WERI-Rb-1 (cell line): ENCODE measurements around the gene FEV.

Source experiments
- DNase-seq: peaks from one replicate; pipeline ENCODE4 v3.0.0-alpha.2; 2020
- H3K27ac ChIP-seq: fragments of 250-450 bp; sonication (Bioruptor Pico); 2 replicates; pipeline ENCODE4 v1.5.1; 2020; ENCODE audit warnings: mild to moderate bottlenecking, moderate library complexity
- H3K27me3 ChIP-seq: fragments of 250-450 bp; sonication (Bioruptor Pico); 2 replicates; pipeline ENCODE4 v1.5.1; 2021; ENCODE audit warnings: mild to moderate bottlenecking, low read depth, moderate library complexity; ENCODE audit not compliant: insufficient read depth, severe bottlenecking
- H3K36me3 ChIP-seq: fragments of 250-450 bp; sonication (Bioruptor Pico); 2 replicates; pipeline ENCODE4 v1.5.1; 2020; ENCODE audit warnings: mild to moderate bottlenecking, moderate library complexity
- H3K4me3 ChIP-seq: 2 replicates; pipeline ENCODE4 v1.5.1; 2011; ENCODE audit warnings: low read depth, mild to moderate bottlenecking, control low read depth, low read length
- H3K9me3 ChIP-seq: fragments of 250-450 bp; sonication (Bioruptor Pico); 2 replicates; pipeline ENCODE4 v1.5.1; 2021; ENCODE audit warnings: mild to moderate bottlenecking, moderate library complexity; ENCODE audit not compliant: severe bottlenecking
- CTCF ChIP-seq: IDR thresholded peaks from 2 replicates; pipeline ENCODE4 v1.5.1; 2011; ENCODE audit warnings: low read depth, mild to moderate bottlenecking, control low read depth, inconsistent platforms, low read length

The FEV gene

GRCh38 chr2:218956039-218956438 is 28.9 kb downstream of the FEV start:
- H3K27me3 ChIP-seq = no peaks in the 10 kb centered on the region
- no peak for TF ChIP-seq CTCF
- H3K36me3 ChIP-seq = peaks cover 2% of the 10 kb centered on the region; the same call in 1 of the 2 replicates
- no peaks in the 10 kb centered on the region for H3K9me3 ChIP-seq
- no peak overlapping the region for H3K4me3 ChIP-seq
- DNase-seq = peak; percentile 64
- H3K27ac ChIP-seq = peak overlapping the region; percentile 78

- no peaks in the 10 kb centered on the region for H3K27me3 ChIP-seq
- peak; percentile 59 for DNase-seq
Measured at GRCh38 chr2:218954541-218955300, 30.3 kb downstream of the FEV start.

GRCh38 chr2:218953366-218953954 is 31.5 kb downstream of the FEV start:
- DNase-seq = peak; percentile 34
- no peaks in the 10 kb centered on the region for H3K27me3 ChIP-seq
- H3K4me3 ChIP-seq = no peak overlapping the region
- peak; percentile 46 for TF ChIP-seq CTCF
- no peaks in the 10 kb centered on the region for H3K9me3 ChIP-seq
- peaks cover 2% of the 10 kb centered on the region; the same call in 1 of the 2 replicates for H3K36me3 ChIP-seq
- no peak overlapping the region for H3K27ac ChIP-seq

More at GRCh38 chr2:218954541-218955300, 30.3 kb downstream of the FEV start:
- Histone ChIP-seq H3K4me3 (no peak overlapping the region), H3K36me3 (peaks cover 2% of the 10 kb centered on the region; the same call in 1 of the 2 replicates), H3K9me3 (no peaks in the 10 kb centered on the region), H3K27ac (peak overlapping the region; percentile 78)
- TF ChIP-seq CTCF = no peak

GRCh38 chr2:218952160-218952559 is 32.8 kb downstream of the FEV start:
- no peak overlapping the region for H3K4me3 ChIP-seq
- no peaks in the 10 kb centered on the region for H3K9me3 ChIP-seq
- DNase-seq = no peak
- no peak overlapping the region for H3K27ac ChIP-seq
- H3K36me3 ChIP-seq = peaks cover 2% of the 10 kb centered on the region; the same call in 1 of the 2 replicates
- H3K27me3 ChIP-seq = no peaks in the 10 kb centered on the region
- no peak for TF ChIP-seq CTCF

GRCh38 chr2:218946621-218947020 is 38.4 kb downstream of the FEV start:
- Histone ChIP-seq H3K27ac (no peak overlapping the region), H3K9me3 (no peaks in the 10 kb centered on the region), H3K36me3 (peaks cover under 1% of the 10 kb centered on the region; the same call in 1 of the 2 replicates), H3K27me3 (no peaks in the 10 kb centered on the region), H3K4me3 (no peak overlapping the region)
- TF ChIP-seq CTCF = no peak
- no peak for DNase-seq
